ENCODE data around the gene DIP2C.
A peak's percentile ranks its signal among the peaks of the same experiment; 100 is the strongest.

DIP2C gene

GRCh38 chr10:409408-410040 is 279.9 kb downstream of the DIP2C start:
- Histone ChIP-seq H3K79me2 (ENCODE audit: control insufficient read depth, insufficient read depth, low read length, unreplicated experiment) (no peaks in the 10 kb centered on the region), H3K4me3 (ENCODE audit: low read depth, low read length) (no peak overlapping the region), H2AFZ (ENCODE audit: low read length, unreplicated experiment) (no peak overlapping the region), H3K27me3 (ENCODE audit: insufficient read depth, low read length) (no peaks in the 10 kb centered on the region), H3K4me1 (ENCODE audit: control insufficient read depth, insufficient read depth, low read length, unreplicated experiment) (peaks cover 3% of the 10 kb centered on the region), H3K36me3 (ENCODE audit: insufficient read depth, low read length) (peaks cover 21% of the 10 kb centered on the region), H3K27ac (ENCODE audit: low read depth, low read length) (no peak overlapping the region)

- H3K27me3 ChIP-seq (ENCODE audit: insufficient read depth, low read length) = no peaks in the 10 kb centered on the region
- no peaks in the 10 kb centered on the region for H3K79me2 ChIP-seq (ENCODE audit: control insufficient read depth, insufficient read depth, low read length, unreplicated experiment)
- no peak overlapping the region for H3K27ac ChIP-seq (ENCODE audit: low read depth, low read length)
- no peak overlapping the region for H3K4me3 ChIP-seq (ENCODE audit: low read depth, low read length)
- no peak overlapping the region for H2AFZ ChIP-seq (ENCODE audit: low read length, unreplicated experiment)
- peaks cover 21% of the 10 kb centered on the region for H3K36me3 ChIP-seq (ENCODE audit: insufficient read depth, low read length)
- H3K4me1 ChIP-seq (ENCODE audit: control insufficient read depth, insufficient read depth, low read length, unreplicated experiment) = peaks cover 7% of the 10 kb centered on the region
Measured at GRCh38 chr10:408236-408635, 281.2 kb downstream of the DIP2C start.

- no peak overlapping the region for H3K27ac ChIP-seq (ENCODE audit: low read depth, low read length)
- peaks cover 21% of the 10 kb centered on the region for H3K36me3 ChIP-seq (ENCODE audit: insufficient read depth, low read length)
- no peaks in the 10 kb centered on the region for H3K27me3 ChIP-seq (ENCODE audit: insufficient read depth, low read length)
- H2AFZ ChIP-seq (ENCODE audit: low read length, unreplicated experiment) = no peak overlapping the region
- H3K4me3 ChIP-seq (ENCODE audit: low read depth, low read length) = no peak overlapping the region
- H3K79me2 ChIP-seq (ENCODE audit: control insufficient read depth, insufficient read depth, low read length, unreplicated experiment) = no peaks in the 10 kb centered on the region
- H3K4me1 ChIP-seq (ENCODE audit: control insufficient read depth, insufficient read depth, low read length, unreplicated experiment) = peaks cover 7% of the 10 kb centered on the region
Measured at GRCh38 chr10:406976-407375, 282.5 kb downstream of the DIP2C start.

- Histone ChIP-seq H3K27ac (ENCODE audit: low read depth, low read length) (no peak overlapping the region), H3K36me3 (ENCODE audit: insufficient read depth, low read length) (peaks cover 21% of the 10 kb centered on the region), H3K79me2 (ENCODE audit: control insufficient read depth, insufficient read depth, low read length, unreplicated experiment) (no peaks in the 10 kb centered on the region)
Measured at GRCh38 chr10:405648-406047, 283.8 kb downstream of the DIP2C start.

GRCh38 chr10:404991-405390 is 284.5 kb downstream of the DIP2C start:
- peaks cover 21% of the 10 kb centered on the region for H3K36me3 ChIP-seq (ENCODE audit: insufficient read depth, low read length)

More at GRCh38 chr10:405648-406047, 283.8 kb downstream of the DIP2C start:
- Histone ChIP-seq H3K4me1 (ENCODE audit: control insufficient read depth, insufficient read depth, low read length, unreplicated experiment) (peaks cover 7% of the 10 kb centered on the region), H3K4me3 (ENCODE audit: low read depth, low read length) (no peak overlapping the region), H2AFZ (ENCODE audit: low read length, unreplicated experiment) (no peak overlapping the region), H3K27me3 (ENCODE audit: insufficient read depth, low read length) (no peaks in the 10 kb centered on the region)

GRCh38 chr10:404346-404745 is 285.1 kb downstream of the DIP2C start:
- Histone ChIP-seq H2AFZ (ENCODE audit: low read length, unreplicated experiment) (no peak overlapping the region), H3K27ac (ENCODE audit: low read depth, low read length) (peak overlapping the region; percentile 36; the same call in 1 of the 2 replicates), H3K4me1 (ENCODE audit: control insufficient read depth, insufficient read depth, low read length, unreplicated experiment) (peaks cover 7% of the 10 kb centered on the region), H3K36me3 (ENCODE audit: insufficient read depth, low read length) (peaks cover 21% of the 10 kb centered on the region), H3K4me3 (ENCODE audit: low read depth, low read length) (no peak overlapping the region), H3K27me3 (ENCODE audit: insufficient read depth, low read length) (no peaks in the 10 kb centered on the region), H3K79me2 (ENCODE audit: control insufficient read depth, insufficient read depth, low read length, unreplicated experiment) (no peaks in the 10 kb centered on the region)

More at GRCh38 chr10:404991-405390, 284.5 kb downstream of the DIP2C start:
- no peaks in the 10 kb centered on the region for H3K79me2 ChIP-seq (ENCODE audit: control insufficient read depth, insufficient read depth, low read length, unreplicated experiment)
- no peak overlapping the region for H3K4me3 ChIP-seq (ENCODE audit: low read depth, low read length)
- no peak overlapping the region for H2AFZ ChIP-seq (ENCODE audit: low read length, unreplicated experiment)
- H3K27ac ChIP-seq (ENCODE audit: low read depth, low read length) = peak overlapping the region; percentile 36; the same call in 1 of the 2 replicates
- peaks cover 7% of the 10 kb centered on the region for H3K4me1 ChIP-seq (ENCODE audit: control insufficient read depth, insufficient read depth, low read length, unreplicated experiment)
- H3K27me3 ChIP-seq (ENCODE audit: insufficient read depth, low read length) = no peaks in the 10 kb centered on the region

GRCh38 chr10:398954-399353 is 290.5 kb downstream of the DIP2C start:
- Histone ChIP-seq H3K27ac (ENCODE audit: low read depth, low read length) (no peak overlapping the region), H3K36me3 (ENCODE audit: insufficient read depth, low read length) (no peaks in the 10 kb centered on the region), H3K79me2 (ENCODE audit: control insufficient read depth, insufficient read depth, low read length, unreplicated experiment) (no peaks in the 10 kb centered on the region), H3K27me3 (ENCODE audit: insufficient read depth, low read length) (no peaks in the 10 kb centered on the region), H3K4me1 (ENCODE audit: control insufficient read depth, insufficient read depth, low read length, unreplicated experiment) (peaks cover under 1% of the 10 kb centered on the region), H2AFZ (ENCODE audit: low read length, unreplicated experiment) (no peak overlapping the region), H3K4me3 (ENCODE audit: low read depth, low read length) (no peak overlapping the region)

- no peaks in the 10 kb centered on the region for H3K79me2 ChIP-seq (ENCODE audit: control insufficient read depth, insufficient read depth, low read length, unreplicated experiment)
- H2AFZ ChIP-seq (ENCODE audit: low read length, unreplicated experiment) = no peak overlapping the region
- no peaks in the 10 kb centered on the region for H3K36me3 ChIP-seq (ENCODE audit: insufficient read depth, low read length)
- no peak overlapping the region for H3K27ac ChIP-seq (ENCODE audit: low read depth, low read length)
- no peaks in the 10 kb centered on the region for H3K27me3 ChIP-seq (ENCODE audit: insufficient read depth, low read length)
- H3K4me3 ChIP-seq (ENCODE audit: low read depth, low read length) = no peak overlapping the region
- H3K4me1 ChIP-seq (ENCODE audit: control insufficient read depth, insufficient read depth, low read length, unreplicated experiment) = no peaks in the 10 kb centered on the region
Measured at GRCh38 chr10:397321-398068, 292.0 kb downstream of the DIP2C start.

- no peaks in the 10 kb centered on the region for H3K4me1 ChIP-seq (ENCODE audit: control insufficient read depth, insufficient read depth, low read length, unreplicated experiment)
- no peak overlapping the region for H2AFZ ChIP-seq (ENCODE audit: low read length, unreplicated experiment)
- H3K79me2 ChIP-seq (ENCODE audit: control insufficient read depth, insufficient read depth, low read length, unreplicated experiment) = no peaks in the 10 kb centered on the region
- H3K27me3 ChIP-seq (ENCODE audit: insufficient read depth, low read length) = no peaks in the 10 kb centered on the region
- H3K27ac ChIP-seq (ENCODE audit: low read depth, low read length) = no peak overlapping the region
- no peak overlapping the region for H3K4me3 ChIP-seq (ENCODE audit: low read depth, low read length)
- no peaks in the 10 kb centered on the region for H3K36me3 ChIP-seq (ENCODE audit: insufficient read depth, low read length)
Measured at GRCh38 chr10:396535-397220, 292.8 kb downstream of the DIP2C start.

- H3K27me3 ChIP-seq (ENCODE audit: insufficient read depth, low read length) = no peaks in the 10 kb centered on the region
- H3K27ac ChIP-seq (ENCODE audit: low read depth, low read length) = no peak overlapping the region
- H2AFZ ChIP-seq (ENCODE audit: low read length, unreplicated experiment) = no peak overlapping the region
- no peaks in the 10 kb centered on the region for H3K4me1 ChIP-seq (ENCODE audit: control insufficient read depth, insufficient read depth, low read length, unreplicated experiment)
- H3K36me3 ChIP-seq (ENCODE audit: insufficient read depth, low read length) = no peaks in the 10 kb centered on the region
- H3K4me3 ChIP-seq (ENCODE audit: low read depth, low read length) = no peak overlapping the region
- no peaks in the 10 kb centered on the region for H3K79me2 ChIP-seq (ENCODE audit: control insufficient read depth, insufficient read depth, low read length, unreplicated experiment)
Measured at GRCh38 chr10:396107-396506, 293.4 kb downstream of the DIP2C start.

All from ACC112 (cell line).